ENCODE measurements around the gene AGBL1.

- no peak for TF ChIP-seq CTCF (IDR thresholded peaks at IDR 0.05; ENCODE audit: insufficient read depth, low read length, poor library complexity, severe bottlenecking)
- TF ChIP-seq EZH2phosphoT487 (conservative IDR thresholded peaks at IDR 0.05; ENCODE audit: low read length) = no peak
These were observed 555.4 kb downstream of the AGBL1 start for GRCh38 chr15:86634992-86635638.

Measured in SU-DHL-6 (cell line).